ENCODE measurements around the gene CUEDC1. TPM values are rescaled to one million over a fixed set of nuclear protein-coding genes. Genes with fewer than 3 reads are reported as not detected.

The CUEDC1 gene
- total and polyA plus RNA-seq, 9 donors: 6.7 to 30.2 (median 21.5) TPM

DNA sequence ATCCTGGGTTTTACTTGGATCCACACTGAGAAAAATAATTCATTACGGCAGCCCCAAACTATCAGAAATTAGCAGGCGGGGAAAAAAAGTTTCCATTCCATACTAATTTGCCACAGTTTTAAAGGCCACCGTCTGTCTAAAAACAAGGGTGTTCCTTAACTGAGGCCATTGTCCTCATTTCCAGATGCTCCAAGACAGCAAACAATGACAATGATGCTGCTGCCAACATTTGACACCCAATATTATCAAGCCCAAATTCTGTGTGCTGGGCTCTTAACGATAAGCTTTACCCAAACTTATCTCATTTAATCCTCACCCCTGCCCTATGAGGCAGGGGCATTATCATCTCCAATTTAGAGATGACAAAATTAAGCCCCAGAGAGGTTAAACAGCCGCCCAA lies 26.3 kb downstream of the CUEDC1 start:
- 74 to 83% (median 77%) methylated on average over 5 of the region's 5 CpGs for WGBS, 3 donors
- Histone ChIP-seq H3K36me3 (no peaks in the 10 kb centered on the region), H3K27me3 (no peaks in the 10 kb centered on the region), H3K4me3 (no peak overlapping the region), H3K9me3 (no peaks in the 10 kb centered on the region), H3K27ac (no peak overlapping the region), H3K4me1 (ENCODE audit: insufficient read depth) (no peaks in the 10 kb centered on the region)
- DNase-seq: no peak
- TF ChIP-seq EP300 (IDR thresholded peaks at IDR 0.05) (no peak), POLR2A (IDR thresholded peaks at IDR 0.05) (no peak), CTCF (IDR thresholded peaks at IDR 0.05) (no peak)
- intact Hi-C loops (cut with DNase I): no loop called here

GRCh38 chr17:57927048-57927723 lies 28.0 kb downstream of the CUEDC1 start:
- intact Hi-C loops (cut with DNase I): no loop called here
- no peaks in the 10 kb centered on the region for H3K4me1 ChIP-seq (ENCODE audit: insufficient read depth)

GRCh38 chr17:57926723-57927047 lies 28.5 kb downstream of the CUEDC1 start:
- no peak for DNase-seq
- Histone ChIP-seq H3K36me3 (no peaks in the 10 kb centered on the region), H3K4me3 (no peak overlapping the region), H3K4me1 (ENCODE audit: insufficient read depth) (peaks cover 4% of the 10 kb centered on the region), H3K9me3 (no peaks in the 10 kb centered on the region), H3K27ac (no peak overlapping the region), H3K27me3 (no peaks in the 10 kb centered on the region)
- no peak for TF ChIP-seq POLR2A (IDR thresholded peaks at IDR 0.05)
- TF ChIP-seq CTCF (IDR thresholded peaks at IDR 0.05): no peak
- no peak for TF ChIP-seq EP300 (IDR thresholded peaks at IDR 0.05)
- 79 to 89% (median 86%) methylated on average over 7 of the region's 7 CpGs for WGBS, 3 donors
- intact Hi-C loops (cut with DNase I): no loop called here

More at GRCh38 chr17:57927048-57927723, 28.0 kb downstream of the CUEDC1 start:
- Histone ChIP-seq H3K27ac (no peak overlapping the region), H3K27me3 (no peaks in the 10 kb centered on the region), H3K36me3 (no peaks in the 10 kb centered on the region), H3K4me3 (no peak overlapping the region), H3K9me3 (no peaks in the 10 kb centered on the region)
- WGBS, 3 donors: 54 to 58% (median 56%) methylated on average over 5 of the region's 5 CpGs
- TF ChIP-seq CTCF (IDR thresholded peaks at IDR 0.05) (no peak), POLR2A (IDR thresholded peaks at IDR 0.05) (no peak), EP300 (IDR thresholded peaks at IDR 0.05) (no peak)
- DNase-seq: no peak

- intact Hi-C loops (cut with DNase I): no loop called here
- Histone ChIP-seq H3K4me1 (ENCODE audit: insufficient read depth) (peaks cover 10% of the 10 kb centered on the region), H3K9me3 (no peaks in the 10 kb centered on the region), H3K27ac (no peak overlapping the region), H3K4me3 (no peak overlapping the region), H3K36me3 (no peaks in the 10 kb centered on the region), H3K27me3 (no peaks in the 10 kb centered on the region)
- 71 to 88% (median 80%) methylated on average over 9 of the region's 9 CpGs for WGBS, 3 donors
- DNase-seq: no peak
- TF ChIP-seq EP300 (IDR thresholded peaks at IDR 0.05): no peak
- no peak for TF ChIP-seq CTCF (IDR thresholded peaks at IDR 0.05)
- TF ChIP-seq POLR2A (IDR thresholded peaks at IDR 0.05): no peak
These were observed 29.7 kb downstream of the CUEDC1 start for GRCh38 chr17:57925361-57925990.

Data from ovary (tissue), 9 donors.